ENCODE measurements around the gene VPS37C.

DNA sequence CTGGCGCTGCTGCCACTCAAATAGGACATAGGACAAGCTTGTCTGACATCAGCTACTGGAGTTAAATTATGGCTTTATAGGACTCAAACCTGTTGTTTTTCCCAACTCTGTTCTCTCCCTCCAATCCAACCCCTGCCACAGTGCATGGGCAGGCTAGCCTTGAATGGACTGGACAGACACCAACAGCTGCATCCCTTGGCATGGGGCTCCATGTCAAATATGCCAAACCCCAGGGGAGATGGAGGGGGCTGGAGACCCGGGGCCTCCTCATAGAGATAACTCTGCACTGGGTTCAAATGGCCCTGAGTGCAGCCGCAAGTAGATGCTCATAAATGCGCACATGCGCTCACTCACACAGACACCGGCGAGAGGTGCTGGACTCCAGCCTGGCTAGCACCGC is 30.0 kb downstream of the VPS37C start:
- TF ChIP-seq, protein P1, sequence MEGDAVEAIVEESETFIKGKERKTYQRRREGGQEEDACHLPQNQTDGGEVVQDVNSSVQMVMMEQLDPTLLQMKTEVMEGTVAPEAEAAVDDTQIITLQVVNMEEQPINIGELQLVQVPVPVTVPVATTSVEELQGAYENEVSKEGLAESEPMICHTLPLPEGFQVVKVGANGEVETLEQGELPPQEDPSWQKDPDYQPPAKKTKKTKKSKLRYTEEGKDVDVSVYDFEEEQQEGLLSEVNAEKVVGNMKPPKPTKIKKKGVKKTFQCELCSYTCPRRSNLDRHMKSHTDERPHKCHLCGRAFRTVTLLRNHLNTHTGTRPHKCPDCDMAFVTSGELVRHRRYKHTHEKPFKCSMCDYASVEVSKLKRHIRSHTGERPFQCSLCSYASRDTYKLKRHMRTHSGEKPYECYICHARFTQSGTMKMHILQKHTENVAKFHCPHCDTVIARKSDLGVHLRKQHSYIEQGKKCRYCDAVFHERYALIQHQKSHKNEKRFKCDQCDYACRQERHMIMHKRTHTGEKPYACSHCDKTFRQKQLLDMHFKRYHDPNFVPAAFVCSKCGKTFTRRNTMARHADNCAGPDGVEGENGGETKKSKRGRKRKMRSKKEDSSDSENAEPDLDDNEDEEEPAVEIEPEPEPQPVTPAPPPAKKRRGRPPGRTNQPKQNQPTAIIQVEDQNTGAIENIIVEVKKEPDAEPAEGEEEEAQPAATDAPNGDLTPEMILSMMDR (conservative IDR thresholded peaks at IDR 0.05): no peak
- no peak for TF ChIP-seq ZFX (IDR thresholded peaks at IDR 0.05)
